OCI-LY3 (cell line): ENCODE measurements around the gene SLC26A9.

Experiments used
- H2AFZ ChIP-seq: fragments of 200-600, 300-600 bp; shearing (Covaris generic); 2 replicates; pipeline ENCODE4 v1.6.0; 2014; ENCODE audit warnings: antibody characterized with exemption, low read depth, low read length
- H3K27ac ChIP-seq: fragments of 200-600, 300-600 bp; sonication (generic); 2 replicates; pipeline ENCODE4 v1.5.1; 2014; ENCODE audit warnings: mild to moderate bottlenecking, low read length, moderate library complexity, mixed read lengths
- H3K27me3 ChIP-seq: fragments of 200-600, 300-600 bp; sonication (generic); 2 replicates; pipeline ENCODE4 v1.6.1; 2014; ENCODE audit warnings: low read depth, low read length, mixed read lengths
- H3K36me3 ChIP-seq: fragments of 200-600, 300-600 bp; sonication (generic); replicated peaks from 2 replicates; pipeline ENCODE3; 2014; ENCODE audit warnings: low read depth, low read length, mixed read lengths
- H3K4me1 ChIP-seq: fragments of 300-600, 200-600 bp; sonication (generic); 2 replicates; pipeline ENCODE4 v1.6.1; 2014; ENCODE audit warnings: low read length, mixed read lengths
- H3K4me2 ChIP-seq: fragments of 200-600, 300-600 bp; sonication (generic); 2 replicates; pipeline ENCODE4 v1.6.1; 2014; ENCODE audit warnings: low read length, mixed read lengths
- H3K4me3 ChIP-seq: fragments of 300-600, 200-600 bp; sonication (generic); 2 replicates; pipeline ENCODE4 v1.5.1; 2014; ENCODE audit warnings: antibody characterized with exemption, mild to moderate bottlenecking, low read length, moderate library complexity
- H3K79me2 ChIP-seq: fragments of 300-600, 200-600 bp; shearing (Covaris generic); 2 replicates; pipeline ENCODE4 v1.6.1; 2014; ENCODE audit warnings: mild to moderate bottlenecking, low read length, mixed read lengths
- H3K9ac ChIP-seq: fragments of 300-600, 200-600 bp; shearing (Covaris generic); 2 replicates; pipeline ENCODE4 v1.6.0; 2014; ENCODE audit warnings: mild to moderate bottlenecking, low read length, moderate library complexity
- H3K9me3 ChIP-seq: fragments of 200-600, 300-600 bp; shearing (Covaris generic); 2 replicates; pipeline ENCODE4 v1.6.1; 2014; ENCODE audit warnings: low read length, mixed read lengths; ENCODE audit not compliant: insufficient read depth
- H4K20me1 ChIP-seq: fragments of 200-600, 300-600 bp; sonication (generic); 2 replicates; pipeline ENCODE4 v1.6.1; 2016; ENCODE audit warnings: low read length, mixed read lengths; ENCODE audit not compliant: insufficient read depth
- CTCF ChIP-seq: fragments of 200-600, 300-600 bp; sonication (generic); IDR thresholded peaks from 2 replicates; pipeline ENCODE4 v1.5.1; 2014; ENCODE audit warnings: antibody characterized with exemption, low read length, low read depth
- EZH2phosphoT487 ChIP-seq: fragments of 200-600 bp; shearing (Covaris generic); IDR thresholded peaks from 2 replicates; pipeline ENCODE4 v1.6.1; 2018; ENCODE audit warnings: antibody characterized with exemption, mixed run types, low read depth

SLC26A9 gene

GRCh38 chr1:205933671-205934618 is 9.3 kb downstream of the SLC26A9 start:
- no peak overlapping the region for H3K4me2 ChIP-seq
- H2AFZ ChIP-seq, result no peak overlapping the region

GRCh38 chr1:205932776-205933175 is 10.5 kb downstream of the SLC26A9 start:
- no peaks in the 10 kb centered on the region for H3K9me3 ChIP-seq
- no peak overlapping the region for H3K9ac ChIP-seq
- H3K79me2 ChIP-seq, result no peaks in the 10 kb centered on the region
- H3K4me3 ChIP-seq, result no peak overlapping the region
- peaks cover 12% of the 10 kb centered on the region for H3K27me3 ChIP-seq
- H3K27ac ChIP-seq, result no peak overlapping the region
- TF ChIP-seq EZH2phosphoT487, result no peak
- TF ChIP-seq CTCF, result no peak
- H2AFZ ChIP-seq, result no peak overlapping the region
- H3K4me2 ChIP-seq, result no peak overlapping the region
- H4K20me1 ChIP-seq, result no peaks in the 10 kb centered on the region
- no peaks in the 10 kb centered on the region for H3K36me3 ChIP-seq
- H3K4me1 ChIP-seq, result peaks cover 40% of the 10 kb centered on the region

More at GRCh38 chr1:205933671-205934618, 9.3 kb downstream of the SLC26A9 start:
- TF ChIP-seq CTCF, result no peak
- TF ChIP-seq EZH2phosphoT487, result no peak
- H3K27ac ChIP-seq, result no peak overlapping the region
- H3K36me3 ChIP-seq, result no peaks in the 10 kb centered on the region
- H4K20me1 ChIP-seq, result no peaks in the 10 kb centered on the region
- H3K4me1 ChIP-seq, result peaks cover 51% of the 10 kb centered on the region
- no peak overlapping the region for H3K9ac ChIP-seq
- H3K79me2 ChIP-seq, result no peaks in the 10 kb centered on the region
- peaks cover 12% of the 10 kb centered on the region for H3K27me3 ChIP-seq
- no peaks in the 10 kb centered on the region for H3K9me3 ChIP-seq
- H3K4me3 ChIP-seq, result no peak overlapping the region

GRCh38 chr1:205930799-205931281 is 12.4 kb downstream of the SLC26A9 start:
- H3K4me1 ChIP-seq, result peaks cover 29% of the 10 kb centered on the region
- H3K36me3 ChIP-seq, result no peaks in the 10 kb centered on the region
- peaks cover 12% of the 10 kb centered on the region for H3K27me3 ChIP-seq
- H2AFZ ChIP-seq, result no peak overlapping the region
- H3K27ac ChIP-seq, result no peak overlapping the region
- H4K20me1 ChIP-seq, result no peaks in the 10 kb centered on the region
- H3K79me2 ChIP-seq, result no peaks in the 10 kb centered on the region
- H3K4me3 ChIP-seq, result no peak overlapping the region
- no peak overlapping the region for H3K4me2 ChIP-seq
- H3K9me3 ChIP-seq, result no peaks in the 10 kb centered on the region
- TF ChIP-seq EZH2phosphoT487 (no peak), CTCF (no peak)
- no peak overlapping the region for H3K9ac ChIP-seq

GRCh38 chr1:205930195-205930577 is 13.1 kb downstream of the SLC26A9 start:
- Histone ChIP-seq H3K9ac (no peak overlapping the region), H3K4me3 (no peak overlapping the region)

More at GRCh38 chr1:205930195-205930577, 13.1 kb downstream of the SLC26A9 start:
- Histone ChIP-seq H3K4me2 (no peak overlapping the region), H3K4me1 (peaks cover 23% of the 10 kb centered on the region), H2AFZ (no peak overlapping the region), H3K79me2 (no peaks in the 10 kb centered on the region), H3K9me3 (no peaks in the 10 kb centered on the region), H3K27me3 (peaks cover 12% of the 10 kb centered on the region), H3K36me3 (no peaks in the 10 kb centered on the region), H4K20me1 (no peaks in the 10 kb centered on the region), H3K27ac (no peak overlapping the region)
- no peak for TF ChIP-seq CTCF
- no peak for TF ChIP-seq EZH2phosphoT487
